GM18505 (cell line): ENCODE results near the gene LFNG.

Experiments used
- ATAC-seq: cut with Tn5 transposase; IDR thresholded peaks from one replicate; pipeline ENCODE4 v1.9.1; 2021; ENCODE audit not compliant: unreplicated experiment
- POLR2A ChIP-seq: IDR thresholded peaks from 4 replicates; pipeline ENCODE4 v1.6.1; 2011; ENCODE audit warnings: borderline replicate concordance; ENCODE audit not compliant: insufficient read depth, insufficient read length; ENCODE audit errors: extremely low read depth

The LFNG gene

GRCh38 chr7:2511769-2512168, 7.8 kb upstream of the LFNG start:
- ATAC-seq: no peak
- no peak for TF ChIP-seq POLR2A

GRCh38 chr7:2512179-2512661, 7.4 kb upstream of the LFNG start:
- no peak for TF ChIP-seq POLR2A
- ATAC-seq: no peak

GRCh38 chr7:2512713-2513112, 6.9 kb upstream of the LFNG start:
- no peak for TF ChIP-seq POLR2A
- no peak for ATAC-seq

- TF ChIP-seq POLR2A: no peak
- ATAC-seq: no peak
These were observed 5.9 kb upstream of the LFNG start for GRCh38 chr7:2513702-2514101.

GRCh38 chr7:2514473-2515423, 4.8 kb upstream of the LFNG start:
- ATAC-seq: no peak
- no peak for TF ChIP-seq POLR2A

- no peak for ATAC-seq
These were observed 4.0 kb upstream of the LFNG start for GRCh38 chr7:2515424-2516193.

GRCh38 chr7:2516194-2516555, 3.4 kb upstream of the LFNG start:
- no peak for TF ChIP-seq POLR2A
- no peak for ATAC-seq

More at GRCh38 chr7:2515424-2516193, 4.0 kb upstream of the LFNG start:
- no peak for TF ChIP-seq POLR2A

- no peak for TF ChIP-seq POLR2A
- no peak for ATAC-seq
These were observed 2.5 kb upstream of the LFNG start for GRCh38 chr7:2517026-2517425.

GRCh38 chr7:2517678-2518507, 1.7 kb upstream of the LFNG start:
- TF ChIP-seq POLR2A: no peak
- no peak for ATAC-seq

GRCh38 chr7:2518737-2519118, 846 bp upstream of the LFNG start:
- no peak for TF ChIP-seq POLR2A
- no peak for ATAC-seq

- no peak for ATAC-seq
- no peak for TF ChIP-seq POLR2A
These were observed 672 bp downstream of the LFNG start for GRCh38 chr7:2520131-2520760.

GRCh38 chr7:2520761-2521290, 1.3 kb downstream of the LFNG start:
- no peak for ATAC-seq
- no peak for TF ChIP-seq POLR2A
